Activated T-cell treated with anti-CD3 and anti-CD28 coated beads, Interleukin-2, amount 50 U/mL, for 72 hours (primary cell): ENCODE results near the gene ZNF385A. TPM values are rescaled to one million over a fixed set of nuclear protein-coding genes. Genes with fewer than 3 reads are reported as not detected.
A peak's percentile ranks its signal among the peaks of the same experiment; 100 is the strongest.

Experiments used
- ATAC-seq, 2 donors: fragments of 150-1000 bp; cut with Tn5 transposase; replicated peaks in 1 of 2; 2 replicates each; pipeline ENCODE4 v1.10.0; 2021; ENCODE audit warnings: moderate library complexity in 2 of 2, mild to moderate bottlenecking in 1 of 2
- DNase-seq, 2 donors: peaks; one replicate each; pipeline ENCODE4 v3.0.0; 2021 to 2022; ENCODE audit warnings: mixed read lengths in 1 of 2
- H3K27ac Mint-ChIP-seq: one replicate; pipeline ENCODE4 v1.8.0; 2022; ENCODE audit warnings: mild to moderate bottlenecking, moderate library complexity, mixed read lengths
- H3K27me3 Mint-ChIP-seq: one replicate; pipeline ENCODE4 v1.8.0; 2022; ENCODE audit warnings: low read depth, mixed read lengths
- H3K36me3 Mint-ChIP-seq, 2 donors: one replicate each; pipeline ENCODE4 v1.8.0; 2022; ENCODE audit warnings: mixed read lengths in 2 of 2, mild to moderate bottlenecking in 1 of 2; ENCODE audit not compliant: insufficient read depth in 2 of 2
- H3K4me1 Mint-ChIP-seq: one replicate; pipeline ENCODE4 v1.8.0; 2022; ENCODE audit warnings: low read depth, mixed read lengths
- H3K4me3 Mint-ChIP-seq, 2 donors: one replicate each; pipeline ENCODE4 v1.8.0; 2022; ENCODE audit warnings: mild to moderate bottlenecking in 2 of 2, mixed read lengths in 2 of 2, moderate library complexity in 2 of 2
- H3K9me3 Mint-ChIP-seq, 2 donors: one replicate each; pipeline ENCODE4 v1.8.0; 2022; ENCODE audit warnings: mixed read lengths in 2 of 2
- total RNA-seq, 2 donors: library from RNA; stranded (reverse); gene quantifications; one replicate each; pipeline ENCODE4 v1.2.3, GENCODE V29; 2022

The ZNF385A gene
- total RNA-seq, 2 donors from 2014 or later, result 1.3 to 2.8 TPM

DNA sequence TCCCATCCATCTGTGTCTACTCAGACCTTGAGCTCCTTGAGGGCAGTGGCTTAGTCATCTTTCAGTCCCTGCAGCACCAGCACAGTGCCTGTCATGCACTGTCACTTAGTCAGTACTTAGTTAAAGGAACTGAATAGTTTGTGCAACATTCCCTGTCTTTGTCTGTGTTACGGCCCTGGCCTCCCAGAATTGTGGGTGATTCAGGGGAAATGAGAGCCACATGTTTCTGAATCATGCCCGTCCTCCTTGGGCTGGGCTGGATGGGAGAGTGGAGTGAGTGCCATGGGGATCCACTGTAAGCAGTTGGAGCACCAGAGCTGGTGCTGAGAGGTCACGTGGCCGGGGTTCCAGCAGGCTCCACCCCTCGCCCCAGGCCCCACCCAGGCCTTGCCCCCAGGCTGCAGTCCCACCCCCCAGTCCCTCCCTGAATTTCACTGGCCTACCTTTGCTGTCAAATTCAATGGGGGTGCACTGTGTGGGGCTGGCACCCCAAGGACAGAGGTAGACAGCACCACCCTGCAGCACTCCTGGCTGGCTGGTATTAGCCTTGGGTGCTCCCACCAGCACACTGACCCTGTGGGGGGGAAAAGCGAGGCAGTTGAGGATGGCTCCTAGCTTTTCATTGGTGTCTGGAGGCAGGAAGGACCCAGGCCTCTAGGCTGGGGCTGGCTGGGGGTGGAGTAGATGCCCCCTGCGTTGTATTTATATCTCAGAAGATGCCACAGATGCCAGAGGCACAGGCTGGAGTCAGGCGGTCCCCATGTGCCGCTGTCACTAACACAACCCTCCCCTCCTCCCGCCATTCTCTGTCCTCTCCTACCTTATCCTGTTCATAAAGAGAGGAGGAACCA is 27.1 kb upstream of the ZNF385A start:
- Mint-ChIP-seq H3K9me3 (no peaks in the 10 kb centered on the region), H3K4me1 (peaks cover 54% of the 10 kb centered on the region), H3K4me3 (peak overlapping the region; percentile 38 to 46)

DNA sequence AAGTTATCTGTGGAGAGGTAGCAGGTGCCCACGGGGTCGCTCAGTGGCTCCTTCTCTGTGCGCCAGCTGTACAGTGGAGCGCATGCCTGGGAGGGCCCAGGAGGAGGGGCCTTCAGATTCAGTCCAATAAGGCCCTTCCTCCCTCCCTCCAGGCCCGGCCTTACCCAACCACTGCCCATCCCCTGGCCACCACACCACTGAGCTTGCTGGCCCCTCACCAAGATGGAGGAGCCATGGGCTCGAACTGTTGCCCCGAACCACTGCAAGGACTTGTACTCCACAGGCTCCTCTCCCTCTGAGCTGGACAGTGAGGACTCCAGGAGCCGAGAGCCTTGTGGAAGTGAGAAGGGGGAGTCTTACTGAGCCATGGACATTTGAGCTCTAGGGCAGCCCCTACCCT is 24.7 kb upstream of the ZNF385A start:
- Mint-ChIP-seq H3K27ac (no peak overlapping the region), H3K36me3 (peaks cover 3 to 6% of the 10 kb centered on the region in 2 donors), H3K9me3 (no peaks in the 10 kb centered on the region), H3K27me3 (no peaks in the 10 kb centered on the region), H3K4me3 (no peak overlapping the region), H3K4me1 (peaks cover 34% of the 10 kb centered on the region)
- ATAC-seq, result no peak
- no peak for DNase-seq

More for the DNA sequence above, 27.1 kb upstream of the ZNF385A start:
- peak; percentile 79 to 82 for ATAC-seq
- H3K27ac Mint-ChIP-seq, result peak overlapping the region; percentile 88
- DNase-seq, result peak; percentile 56 to 65
- no peaks in the 10 kb centered on the region for H3K27me3 Mint-ChIP-seq
- peaks cover 1 to 6% of the 10 kb centered on the region in 2 donors for H3K36me3 Mint-ChIP-seq

DNA sequence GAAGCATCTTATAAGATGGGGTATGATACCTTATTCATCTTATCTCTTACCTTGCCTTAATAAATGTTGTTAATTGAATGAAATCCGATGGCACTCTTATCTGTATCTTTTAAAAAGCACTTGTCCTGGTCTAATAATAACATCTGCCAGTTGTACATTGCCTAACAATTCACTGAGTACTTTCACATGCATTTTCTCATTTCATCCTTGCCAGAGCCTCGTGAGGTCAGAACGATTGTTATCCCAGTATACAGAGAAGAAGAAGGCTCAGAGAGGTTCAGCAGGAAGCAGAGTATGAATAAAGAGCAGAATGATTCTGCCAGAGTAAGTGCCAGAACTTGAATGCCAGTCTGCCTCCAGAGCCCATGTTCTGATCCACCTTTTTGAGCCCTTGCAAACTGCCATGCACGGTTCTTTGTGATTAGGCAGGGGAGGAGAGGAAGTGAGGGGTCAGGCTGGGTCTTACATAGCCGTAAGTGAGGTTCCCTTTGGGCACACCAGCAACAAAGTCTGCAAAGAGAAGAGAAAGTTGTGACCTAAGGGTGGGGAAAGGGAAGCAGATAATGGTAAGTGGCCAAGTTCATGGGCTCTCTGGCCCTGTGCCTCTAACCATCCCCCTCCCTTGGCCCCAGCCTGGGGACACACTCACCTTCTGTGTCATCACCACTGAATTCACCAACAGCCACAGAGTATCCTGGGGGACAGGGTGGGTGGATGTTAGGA is 22.8 kb upstream of the ZNF385A start:
- Mint-ChIP-seq H3K4me1 (peaks cover 14% of the 10 kb centered on the region), H3K36me3 (peaks cover 4 to 6% of the 10 kb centered on the region in 2 donors), H3K27ac (peak overlapping the region; percentile 16), H3K9me3 (no peaks in the 10 kb centered on the region), H3K4me3 (no peak overlapping the region), H3K27me3 (no peaks in the 10 kb centered on the region)
- DNase-seq, result no peak
- ATAC-seq, result no peak

DNA sequence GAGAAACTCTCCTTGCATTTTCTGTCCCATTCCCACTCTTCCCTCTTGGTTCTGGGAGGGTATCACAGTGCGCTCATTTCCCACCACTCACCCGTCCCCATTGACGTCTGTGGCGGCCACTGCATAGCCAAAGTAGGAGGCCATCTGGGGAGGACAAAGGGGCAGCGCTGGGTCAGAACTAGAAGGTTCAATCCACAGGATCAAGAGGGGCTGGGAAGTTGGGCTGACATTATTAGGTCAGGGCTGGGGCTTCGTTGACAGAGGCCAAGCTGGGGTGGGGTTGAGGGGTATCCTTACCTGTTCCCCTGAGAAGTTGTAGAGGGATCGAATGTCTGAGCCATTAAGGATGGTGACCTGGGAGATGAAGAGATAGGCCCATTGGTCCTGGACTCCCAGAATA is 21.0 kb upstream of the ZNF385A start:
- Mint-ChIP-seq H3K27me3 (no peaks in the 10 kb centered on the region), H3K4me3 (no peak overlapping the region), H3K36me3 (peaks cover 4% of the 10 kb centered on the region in 2 donors), H3K27ac (no peak overlapping the region), H3K9me3 (no peaks in the 10 kb centered on the region), H3K4me1 (no peaks in the 10 kb centered on the region)
- ATAC-seq (no peak), DNase-seq (no peak)

DNA sequence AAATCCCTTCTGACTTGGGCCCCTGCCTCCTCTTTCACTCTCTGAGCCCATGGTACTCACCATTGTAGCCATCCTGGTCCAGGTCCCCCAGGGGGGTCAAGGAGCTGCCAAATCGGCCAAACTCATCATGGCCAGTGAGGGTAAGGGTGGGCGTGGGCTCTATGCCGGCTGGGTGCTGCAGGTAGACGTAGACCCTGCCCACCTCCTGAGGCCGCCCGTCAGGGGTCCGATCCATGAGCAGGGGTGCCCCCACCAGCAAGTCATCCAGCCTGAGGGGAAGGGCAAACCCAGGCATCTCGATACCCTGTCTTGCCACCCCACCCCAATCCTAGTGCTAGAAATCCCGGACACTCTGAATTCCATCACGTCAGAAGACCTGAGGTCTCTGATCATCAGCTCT is 20.6 kb upstream of the ZNF385A start:
- Mint-ChIP-seq H3K9me3 (no peaks in the 10 kb centered on the region), H3K36me3 (peaks cover 4% of the 10 kb centered on the region in 2 donors), H3K4me1 (no peaks in the 10 kb centered on the region), H3K27me3 (no peaks in the 10 kb centered on the region), H3K27ac (no peak overlapping the region), H3K4me3 (no peak overlapping the region)
- ATAC-seq, result no peak
- no peak for DNase-seq

DNA sequence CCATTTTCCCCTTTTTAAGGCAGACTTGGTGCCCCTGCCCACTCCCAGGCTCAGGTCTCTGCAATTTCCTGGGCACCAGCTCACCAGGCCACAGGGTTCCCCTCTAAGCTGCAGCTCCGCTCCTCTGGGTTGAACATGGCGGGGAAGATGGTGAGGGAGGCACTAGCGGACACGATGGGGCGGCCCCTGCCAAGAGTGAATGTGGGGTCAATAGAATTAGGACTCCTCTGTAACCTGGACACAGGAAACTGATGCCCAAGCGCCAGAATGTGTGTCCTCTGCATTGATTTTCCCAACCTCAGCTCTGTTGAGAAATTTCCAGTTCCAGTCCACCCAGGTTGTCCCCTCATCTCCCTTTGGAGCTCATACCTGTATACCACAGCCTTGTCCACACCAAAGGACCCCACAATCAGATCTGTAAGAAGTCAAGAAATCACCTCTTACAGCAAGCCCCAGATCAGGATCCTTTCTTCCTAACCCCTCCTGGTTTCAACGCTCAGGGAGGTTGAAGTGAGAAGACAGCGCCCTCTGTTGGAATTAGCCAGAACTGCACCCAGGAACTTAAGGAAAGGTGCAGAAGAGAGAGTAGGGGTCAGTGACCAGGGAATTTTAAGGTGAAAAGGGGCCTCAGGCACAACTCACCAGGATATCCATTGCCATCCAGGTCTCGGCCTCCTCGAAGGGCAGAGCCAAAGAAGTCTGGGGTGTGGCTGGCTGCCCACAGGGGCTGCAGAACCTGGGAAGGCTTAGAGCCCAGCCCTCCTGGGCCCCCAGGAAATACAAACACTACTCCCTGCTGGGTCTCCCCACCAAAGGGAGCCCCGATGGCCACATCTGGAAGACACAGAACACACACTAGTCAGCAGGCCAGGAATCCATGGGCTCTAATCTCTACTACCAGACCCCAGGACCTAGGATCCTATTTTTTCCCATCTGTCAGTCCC is 19.8 kb upstream of the ZNF385A start:
- Mint-ChIP-seq H3K27me3 (no peaks in the 10 kb centered on the region), H3K9me3 (no peaks in the 10 kb centered on the region), H3K4me3 (no peak overlapping the region), H3K27ac (no peak overlapping the region), H3K4me1 (peaks cover 2% of the 10 kb centered on the region), H3K36me3 (peaks cover 4 to 5% of the 10 kb centered on the region in 2 donors)
- DNase-seq (peak; percentile 60 to 62), ATAC-seq (peak; percentile 44 to 50)

DNA sequence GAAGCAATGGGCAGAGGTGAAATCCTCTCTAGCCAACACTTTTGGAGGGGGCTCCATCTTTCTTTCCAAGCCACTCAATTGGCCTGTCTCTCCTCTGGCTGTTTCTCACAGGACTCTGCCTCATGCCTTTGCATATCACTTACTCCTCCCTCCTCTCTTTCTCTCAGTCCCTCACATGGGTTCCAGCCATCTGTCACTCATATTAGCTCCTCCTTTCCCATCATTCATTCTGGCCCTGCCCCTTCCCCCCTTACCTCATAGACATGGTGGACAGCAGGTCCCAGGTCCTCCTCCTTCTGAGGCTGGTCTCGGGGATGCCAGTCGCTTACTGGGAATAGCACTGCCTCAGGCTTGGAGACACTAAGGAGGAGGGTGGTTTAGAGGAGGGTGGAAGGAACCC is 16.6 kb upstream of the ZNF385A start:
- no peaks in the 10 kb centered on the region for H3K9me3 Mint-ChIP-seq

DNA sequence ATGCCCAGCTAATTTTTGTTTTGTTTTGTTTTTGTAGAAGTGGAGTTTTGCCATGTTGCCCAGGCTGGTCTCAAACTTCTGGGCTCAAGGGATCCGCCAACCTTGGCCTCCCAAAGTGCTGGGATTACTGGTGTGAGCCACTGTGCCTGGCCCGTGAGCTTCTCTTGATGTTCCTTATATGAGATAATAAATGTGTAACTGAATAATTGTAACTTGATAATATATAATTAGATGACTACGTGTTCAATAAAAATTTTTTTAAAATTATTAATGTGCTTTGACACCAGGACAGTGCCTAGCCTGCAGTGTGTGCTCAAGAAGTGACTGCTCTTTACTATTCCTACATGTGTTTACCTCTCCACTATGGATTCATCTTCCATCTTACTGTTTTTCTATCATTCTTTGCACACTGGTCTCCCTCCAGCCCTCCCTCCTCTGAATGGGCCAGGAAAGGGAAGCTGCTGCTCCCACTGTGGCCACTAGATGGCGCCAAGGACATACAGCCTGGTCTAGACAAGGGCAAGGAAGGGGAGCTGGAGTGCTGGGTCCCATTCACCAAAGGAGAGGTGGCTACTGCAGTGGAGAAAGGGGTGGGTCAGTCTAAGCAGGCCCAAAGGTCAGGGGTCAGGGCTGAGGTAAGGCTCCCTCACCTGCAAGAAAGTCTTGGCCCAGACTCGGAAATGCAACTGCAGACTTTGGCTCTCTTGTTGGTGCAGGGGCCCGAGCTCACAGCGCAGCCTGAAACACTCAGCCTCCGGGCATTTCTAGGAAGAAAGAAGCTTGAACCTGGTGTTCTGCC is 14.7 kb upstream of the ZNF385A start:
- Mint-ChIP-seq H3K4me3 (no peak overlapping the region), H3K27ac (no peak overlapping the region), H3K4me1 (peaks cover 14% of the 10 kb centered on the region), H3K36me3 (peaks cover 11 to 12% of the 10 kb centered on the region in 2 donors), H3K27me3 (no peaks in the 10 kb centered on the region), H3K9me3 (no peaks in the 10 kb centered on the region)
- DNase-seq (peak; percentile 76 to 86), ATAC-seq (peak; percentile 83 to 85)

More for the DNA sequence above, 16.6 kb upstream of the ZNF385A start:
- H3K36me3 Mint-ChIP-seq, result peaks cover 12% of the 10 kb centered on the region in 2 donors
- no peak overlapping the region for H3K27ac Mint-ChIP-seq
- H3K4me3 Mint-ChIP-seq, result no peak overlapping the region
- peaks cover 6% of the 10 kb centered on the region for H3K4me1 Mint-ChIP-seq
- no peaks in the 10 kb centered on the region for H3K27me3 Mint-ChIP-seq
- ATAC-seq, result no peak
- no peak for DNase-seq

DNA sequence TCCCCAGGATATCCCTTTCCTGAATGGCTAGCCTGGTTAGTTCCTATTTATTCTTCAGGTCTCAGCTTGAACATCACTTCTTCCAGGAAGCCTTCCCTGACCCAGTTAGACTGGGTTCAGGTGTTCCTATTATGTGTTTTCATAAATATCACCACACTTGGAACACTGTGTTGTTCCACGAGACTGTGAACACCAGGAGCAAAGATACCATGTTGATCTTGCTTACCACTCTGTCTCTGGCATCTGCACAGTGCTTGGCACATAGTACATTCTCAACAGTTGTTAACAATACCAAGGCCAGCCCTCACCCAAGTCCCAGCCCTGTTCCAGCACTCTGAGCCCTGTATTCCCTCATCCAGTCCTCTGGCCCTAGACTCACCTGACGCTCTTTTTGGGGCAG is 13.7 kb upstream of the ZNF385A start:
- peaks cover 11 to 12% of the 10 kb centered on the region in 2 donors for H3K36me3 Mint-ChIP-seq
- DNase-seq, result no peak
- H3K4me1 Mint-ChIP-seq, result peaks cover 19% of the 10 kb centered on the region
- no peak for ATAC-seq
- H3K4me3 Mint-ChIP-seq, result no peak overlapping the region
- H3K27ac Mint-ChIP-seq, result no peak overlapping the region
- no peaks in the 10 kb centered on the region for H3K9me3 Mint-ChIP-seq
- H3K27me3 Mint-ChIP-seq, result no peaks in the 10 kb centered on the region

DNA sequence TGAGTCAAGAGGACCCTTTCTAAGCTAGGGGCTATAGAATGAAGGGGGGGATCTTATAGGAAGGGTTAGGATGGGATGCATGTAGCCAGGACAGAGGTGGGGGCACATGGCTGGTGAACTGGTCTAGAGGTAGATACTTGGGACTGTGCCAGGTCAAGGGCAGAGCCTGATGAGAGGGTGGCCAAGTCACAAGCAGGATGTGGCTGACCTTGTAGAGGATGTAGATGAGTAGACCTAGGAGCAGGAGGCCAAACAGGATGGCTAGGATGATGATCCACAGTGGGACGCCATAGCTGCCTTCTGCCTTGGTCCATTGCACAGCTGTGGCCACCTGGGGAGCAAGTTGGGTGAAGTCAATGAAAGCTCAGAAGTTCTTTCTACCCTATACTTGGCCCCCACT is 12.6 kb upstream of the ZNF385A start:
- DNase-seq (no peak), ATAC-seq (peak in 1 of 2 donors; percentile 35)
- Mint-ChIP-seq H3K9me3 (no peaks in the 10 kb centered on the region), H3K36me3 (peaks cover 11 to 12% of the 10 kb centered on the region in 2 donors), H3K27ac (no peak overlapping the region), H3K27me3 (no peaks in the 10 kb centered on the region), H3K4me3 (no peak overlapping the region), H3K4me1 (peaks cover 26% of the 10 kb centered on the region)

DNA sequence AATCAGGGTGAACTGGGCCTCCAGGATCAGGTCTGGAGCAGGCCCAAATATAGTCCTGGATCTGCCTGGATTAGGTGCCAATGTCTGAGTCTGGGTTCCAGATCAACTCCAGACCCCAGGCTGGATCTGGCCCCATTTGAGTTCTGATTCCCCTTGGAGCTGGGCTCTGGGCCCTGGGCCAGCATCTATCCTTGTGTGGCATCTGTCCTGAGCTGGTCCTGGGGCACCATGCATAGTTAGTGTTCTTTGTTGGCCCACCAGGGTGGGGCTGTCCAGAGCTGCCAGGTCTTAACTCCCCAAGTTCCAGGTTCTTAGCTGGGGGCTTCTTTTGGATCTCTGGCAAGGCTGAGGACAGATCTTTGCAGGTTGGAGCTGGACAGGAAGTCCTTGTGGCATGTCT is 11.0 kb upstream of the ZNF385A start:
- no peak for DNase-seq
- H3K27me3 Mint-ChIP-seq, result no peaks in the 10 kb centered on the region
- H3K9me3 Mint-ChIP-seq, result no peaks in the 10 kb centered on the region
- no peak overlapping the region for H3K4me3 Mint-ChIP-seq
- peaks cover 36% of the 10 kb centered on the region for H3K4me1 Mint-ChIP-seq
- H3K27ac Mint-ChIP-seq, result no peak overlapping the region
- peaks cover 11 to 14% of the 10 kb centered on the region in 2 donors for H3K36me3 Mint-ChIP-seq
- no peak for ATAC-seq

DNA sequence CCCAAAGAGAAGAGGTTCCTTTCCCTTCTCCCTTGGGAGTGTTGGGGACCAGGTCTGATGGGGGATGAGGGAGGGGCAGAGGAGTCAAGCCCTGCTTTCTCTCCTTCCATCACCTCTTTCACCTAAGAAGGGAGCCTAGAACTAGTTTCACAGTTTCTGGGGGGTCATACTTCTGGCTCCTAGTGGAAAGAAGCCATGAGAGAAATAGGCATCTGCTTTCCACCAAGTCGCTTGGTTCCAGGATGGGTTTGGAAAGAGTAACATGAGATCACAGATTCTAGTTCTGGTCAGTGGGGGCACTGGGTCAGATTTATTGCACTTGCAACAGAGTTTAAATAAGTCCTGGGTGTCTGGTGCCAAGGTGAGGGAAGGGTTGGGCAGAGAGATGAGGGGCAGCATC is 10.5 kb upstream of the ZNF385A start:
- Mint-ChIP-seq H3K27me3 (no peaks in the 10 kb centered on the region), H3K4me3 (no peak overlapping the region), H3K27ac (no peak overlapping the region), H3K9me3 (no peaks in the 10 kb centered on the region), H3K4me1 (peaks cover 36% of the 10 kb centered on the region), H3K36me3 (peaks cover 11 to 14% of the 10 kb centered on the region in 2 donors)
- ATAC-seq, result no peak
- no peak for DNase-seq
